OCI-LY1 (cell line): ENCODE measurements around the gene XPR1.

Experiments
- H2AFZ ChIP-seq: fragments of 200-600 bp; sonication (generic), shearing (Covaris generic); 2 replicates; pipeline ENCODE4 v1.6.0; 2014; ENCODE audit warnings: antibody characterized with exemption, mild to moderate bottlenecking, low read length
- H3F3A ChIP-seq: fragments of 200-600 bp; sonication (generic), shearing (Covaris generic); 2 replicates; pipeline ENCODE4 v1.6.0; 2014; ENCODE audit warnings: mild to moderate bottlenecking, antibody characterized with exemption, low read length, moderate library complexity; ENCODE audit not compliant: insufficient read depth
- H3K27ac ChIP-seq: fragments of 200-600 bp; sonication (generic); 2 replicates; pipeline ENCODE4 v1.5.1; 2014; ENCODE audit warnings: low read length, mixed run types, mild to moderate bottlenecking, low read depth; ENCODE audit not compliant: poor library complexity, severe bottlenecking
- H3K27me3 ChIP-seq: fragments of 200-600 bp; sonication (generic); 2 replicates; pipeline ENCODE4 v1.6.0; 2014; ENCODE audit warnings: antibody characterized with exemption, mild to moderate bottlenecking, low read length, moderate library complexity; ENCODE audit not compliant: insufficient read depth
- H3K36me3 ChIP-seq: fragments of 200-600 bp; sonication (generic); 2 replicates; pipeline ENCODE4 v1.6.1; 2014; ENCODE audit warnings: mild to moderate bottlenecking, antibody characterized with exemption, low read length, moderate library complexity, mixed read lengths; ENCODE audit not compliant: insufficient read depth
- H3K4me1 ChIP-seq: fragments of 200-600 bp; sonication (generic); 2 replicates; pipeline ENCODE4 v1.5.1; 2014; ENCODE audit warnings: mild to moderate bottlenecking, low read length, moderate library complexity; ENCODE audit not compliant: insufficient read depth, severe bottlenecking
- H3K4me2 ChIP-seq: fragments of 200-600 bp; sonication (generic), shearing (Covaris generic); 2 replicates; pipeline ENCODE4 v1.6.1; 2014; ENCODE audit warnings: low read length
- H3K4me3 ChIP-seq: fragments of 200-600 bp; sonication (generic); 2 replicates; pipeline ENCODE4 v1.5.1; 2014; ENCODE audit warnings: low read length, low read depth, mild to moderate bottlenecking, mixed read lengths; ENCODE audit not compliant: poor library complexity, severe bottlenecking
- H3K79me2 ChIP-seq: fragments of 200-600 bp; shearing (Covaris generic); 2 replicates; pipeline ENCODE4 v1.6.1; 2016; ENCODE audit warnings: mixed run types, low read length, mixed read lengths; ENCODE audit not compliant: insufficient read depth
- H3K9ac ChIP-seq: fragments of 200-600 bp; sonication (generic), shearing (Covaris generic); 2 replicates; pipeline ENCODE4 v1.6.1; 2014; ENCODE audit warnings: mild to moderate bottlenecking, low read length, mixed read lengths
- H3K9me2 ChIP-seq: fragments of 200-600 bp; sonication (generic), shearing (Covaris generic); 2 replicates; pipeline ENCODE4 v1.6.1; 2014; ENCODE audit warnings: low read depth, mild to moderate bottlenecking, low read length, mixed read lengths
- H3K9me3 ChIP-seq: fragments of 200-600 bp; shearing (Covaris generic); 2 replicates; pipeline ENCODE4 v1.6.1; 2014; ENCODE audit warnings: low read length, mixed read lengths
- H4K20me1 ChIP-seq: fragments of 200-600 bp; sonication (generic), shearing (Covaris generic); 2 replicates; pipeline ENCODE4 v1.6.0; 2016; ENCODE audit warnings: mild to moderate bottlenecking, low read length; ENCODE audit not compliant: insufficient read depth
- EZH2 ChIP-seq: fragments of 200-600 bp; sonication (generic), shearing (Covaris generic); IDR thresholded peaks from 2 replicates; pipeline ENCODE4 v1.8.0; 2017; ENCODE audit warnings: borderline replicate concordance, mixed run types, mild to moderate bottlenecking, antibody characterized with exemption, low read length, moderate library complexity, mixed read lengths
- TF ChIP-seq, protein P1 (sequence below): fragments of 200-600 bp; sonication (generic), shearing (Covaris generic); IDR thresholded peaks from 2 replicates; pipeline ENCODE4 v1.5.1; 2017; ENCODE audit warnings: mild to moderate bottlenecking, antibody characterized with exemption, low read length, moderate library complexity, mixed read lengths

The XPR1 gene

GRCh38 chr1:180842491-180843275 is 210.9 kb downstream of the XPR1 start:
- H4K20me1 ChIP-seq, result no peaks in the 10 kb centered on the region
- no peaks in the 10 kb centered on the region for H3K4me1 ChIP-seq
- H3K9me2 ChIP-seq, result no peaks in the 10 kb centered on the region
- no peak overlapping the region for H2AFZ ChIP-seq
- H3K9me3 ChIP-seq, result no peaks in the 10 kb centered on the region
- H3K4me2 ChIP-seq, result no peak overlapping the region
- no peaks in the 10 kb centered on the region for H3K27me3 ChIP-seq
- H3K4me3 ChIP-seq, result no peak overlapping the region
- H3K27ac ChIP-seq, result no peak overlapping the region
- no peak overlapping the region for H3K9ac ChIP-seq
- H3K36me3 ChIP-seq, result no peaks in the 10 kb centered on the region
- no peak for TF ChIP-seq EZH2
- TF ChIP-seq, protein P1, sequence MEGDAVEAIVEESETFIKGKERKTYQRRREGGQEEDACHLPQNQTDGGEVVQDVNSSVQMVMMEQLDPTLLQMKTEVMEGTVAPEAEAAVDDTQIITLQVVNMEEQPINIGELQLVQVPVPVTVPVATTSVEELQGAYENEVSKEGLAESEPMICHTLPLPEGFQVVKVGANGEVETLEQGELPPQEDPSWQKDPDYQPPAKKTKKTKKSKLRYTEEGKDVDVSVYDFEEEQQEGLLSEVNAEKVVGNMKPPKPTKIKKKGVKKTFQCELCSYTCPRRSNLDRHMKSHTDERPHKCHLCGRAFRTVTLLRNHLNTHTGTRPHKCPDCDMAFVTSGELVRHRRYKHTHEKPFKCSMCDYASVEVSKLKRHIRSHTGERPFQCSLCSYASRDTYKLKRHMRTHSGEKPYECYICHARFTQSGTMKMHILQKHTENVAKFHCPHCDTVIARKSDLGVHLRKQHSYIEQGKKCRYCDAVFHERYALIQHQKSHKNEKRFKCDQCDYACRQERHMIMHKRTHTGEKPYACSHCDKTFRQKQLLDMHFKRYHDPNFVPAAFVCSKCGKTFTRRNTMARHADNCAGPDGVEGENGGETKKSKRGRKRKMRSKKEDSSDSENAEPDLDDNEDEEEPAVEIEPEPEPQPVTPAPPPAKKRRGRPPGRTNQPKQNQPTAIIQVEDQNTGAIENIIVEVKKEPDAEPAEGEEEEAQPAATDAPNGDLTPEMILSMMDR, result no peak
- H3K79me2 ChIP-seq, result no peaks in the 10 kb centered on the region
- H3F3A ChIP-seq, result no peaks in the 10 kb centered on the region

GRCh38 chr1:180845352-180845751 is 213.5 kb downstream of the XPR1 start:
- no peaks in the 10 kb centered on the region for H4K20me1 ChIP-seq
- TF ChIP-seq EZH2, result no peak
- TF ChIP-seq, protein P1, result no peak
- no peak overlapping the region for H3K4me3 ChIP-seq
- H2AFZ ChIP-seq, result no peak overlapping the region
- no peak overlapping the region for H3K4me2 ChIP-seq
- no peaks in the 10 kb centered on the region for H3K79me2 ChIP-seq
- H3K9me3 ChIP-seq, result no peaks in the 10 kb centered on the region
- no peaks in the 10 kb centered on the region for H3K27me3 ChIP-seq
- no peaks in the 10 kb centered on the region for H3K9me2 ChIP-seq
- H3K4me1 ChIP-seq, result peaks cover 10% of the 10 kb centered on the region
- no peaks in the 10 kb centered on the region for H3K36me3 ChIP-seq
- H3K27ac ChIP-seq, result no peak overlapping the region
- H3K9ac ChIP-seq, result no peak overlapping the region
- no peaks in the 10 kb centered on the region for H3F3A ChIP-seq

- Histone ChIP-seq H3K4me3 (no peak overlapping the region), H3F3A (no peaks in the 10 kb centered on the region), H3K27me3 (no peaks in the 10 kb centered on the region), H2AFZ (no peak overlapping the region), H3K9ac (no peak overlapping the region), H3K79me2 (no peaks in the 10 kb centered on the region), H4K20me1 (no peaks in the 10 kb centered on the region), H3K27ac (no peak overlapping the region), H3K4me1 (peaks cover 20% of the 10 kb centered on the region), H3K36me3 (no peaks in the 10 kb centered on the region), H3K9me2 (no peaks in the 10 kb centered on the region), H3K4me2 (no peak overlapping the region), H3K9me3 (no peaks in the 10 kb centered on the region)
- no peak for TF ChIP-seq EZH2
- TF ChIP-seq, protein P1, result no peak
Observed at GRCh38 chr1:180848191-180848590, 216.4 kb downstream of the XPR1 start.
